Endothelial cell of umbilical vein (primary cell): ENCODE data around the gene ARL11. TPM values are rescaled to one million over a fixed set of nuclear protein-coding genes. Genes with fewer than 3 reads are reported as not detected.

ENCODE experiments used
- BruUV-seq: library from RNA; stranded (reverse); fragments of 400-500 nt; replicated peaks from 2 replicates; lab custom pipeline; 2021; lab: Mats Ljungman, UMichigan
- CTCF ChIA-PET: fragments of 300-600, 350-600 bp; sonication (Branson Sonifier 250); formaldehyde crosslinking; loops from one replicate; lab custom pipeline; 2021; ENCODE audit warnings: antibody characterized with exemption, inconsistent platforms; lab: Charles Lee
- POLR2A ChIA-PET: fragments of 300-600, 350-600 bp; sonication (Branson Sonifier 250); formaldehyde crosslinking; loops from one replicate; lab custom pipeline; 2021; ENCODE audit warnings: antibody characterized with exemption, inconsistent platforms; lab: Charles Lee
- DNase-seq: peaks from one replicate; pipeline ENCODE4 v3.0.0-alpha.2; 2011; ENCODE audit warnings: low read depth, low spot score
- FAIRE-seq: peaks from 2 replicates; lab custom pipeline; 2011; peaks lifted over from hg19 to GRCh38; lab: Jason Lieb, UNC
- H2AFZ ChIP-seq: 2 replicates; pipeline ENCODE4 v1.6.0; 2012; ENCODE audit warnings: low read depth, low read length, control low read depth, inconsistent platforms
- H3K27ac ChIP-seq: 2 replicates; pipeline ENCODE4 v1.5.1; 2011; ENCODE audit warnings: low read depth, mild to moderate bottlenecking, control low read depth, low read length, moderate library complexity; ENCODE audit not compliant: insufficient read depth
- H3K27me3 ChIP-seq, 2 experiments: 2 replicates each; pipeline versions ENCODE4 v1.6.0 to v1.6.1; 2011; ENCODE audit warnings: low read length in 2 of 2, mixed read lengths in 1 of 2; ENCODE audit not compliant: control insufficient read depth in 2 of 2, insufficient read depth in 2 of 2
- H3K36me3 ChIP-seq, 2 experiments: 2 replicates in 1 of 2; 3 replicates in 1 of 2; pipeline ENCODE4 v1.5.1; 2011; ENCODE audit warnings: low read length in 2 of 2, mild to moderate bottlenecking in 1 of 2, moderate library complexity in 1 of 2; ENCODE audit not compliant: control insufficient read depth in 2 of 2, insufficient read depth in 2 of 2; ENCODE audit errors: extremely low read depth in 1 of 2
- H3K4me1 ChIP-seq: 3 replicates; pipeline ENCODE4 v1.5.1; 2011; ENCODE audit warnings: mild to moderate bottlenecking, low read length; ENCODE audit not compliant: control insufficient read depth, insufficient read depth; ENCODE audit errors: extremely low read depth
- H3K4me2 ChIP-seq: 2 replicates; pipeline ENCODE4 v1.6.1; 2011; ENCODE audit warnings: low read length, control low read depth, mixed read lengths; ENCODE audit not compliant: insufficient read depth
- H3K4me3 ChIP-seq, 3 experiments: fragments of 200-600 bp in 1 of 3; sonication (generic), shearing (Covaris generic) in 1 of 3; replicated peaks in 1 of 3; 2 replicates each; pipeline ENCODE4 v1.5.1; 2011 to 2016; ENCODE audit warnings: control low read depth in 3 of 3, low read length in 3 of 3, mild to moderate bottlenecking in 2 of 3, inconsistent platforms in 1 of 3, low read depth in 1 of 3, moderate library complexity in 1 of 3; ENCODE audit not compliant: insufficient read depth in 1 of 3
- H3K79me2 ChIP-seq: 2 replicates; pipeline ENCODE4 v1.6.0; 2012; ENCODE audit warnings: low read length, inconsistent platforms; ENCODE audit not compliant: control insufficient read depth, insufficient read depth
- H3K9ac ChIP-seq: replicated peaks from 2 replicates; pipeline ENCODE3; 2011; ENCODE audit warnings: low read length, control low read depth; ENCODE audit not compliant: insufficient read depth; ENCODE audit errors: extremely low read depth
- H3K9me1 ChIP-seq: replicated peaks from 3 replicates; pipeline ENCODE4 v1.6.0; 2011; ENCODE audit warnings: mild to moderate bottlenecking, low read length; ENCODE audit not compliant: control insufficient read depth, insufficient read depth; ENCODE audit errors: extremely low read depth
- H3K9me3 ChIP-seq: replicated peaks from 2 replicates; pipeline ENCODE4 v1.5.1; 2012; ENCODE audit warnings: low read length, inconsistent platforms; ENCODE audit not compliant: control insufficient read depth, insufficient read depth
- H4K20me1 ChIP-seq: replicated peaks from 2 replicates; pipeline ENCODE3; 2011; ENCODE audit warnings: mild to moderate bottlenecking, low read length; ENCODE audit not compliant: control insufficient read depth, insufficient read depth; ENCODE audit errors: extremely low read depth
- FOS ChIP-seq: IDR thresholded peaks from 2 replicates; pipeline ENCODE4 v1.6.1; 2011; ENCODE audit warnings: mild to moderate bottlenecking, low read length, moderate library complexity, borderline replicate concordance; ENCODE audit not compliant: insufficient read depth
- GATA2 ChIP-seq: IDR thresholded peaks from 2 replicates; pipeline ENCODE4 v1.7.0; 2011; ENCODE audit warnings: low read depth, mild to moderate bottlenecking, moderate library complexity, mixed read lengths, low read length; ENCODE audit not compliant: insufficient read length, insufficient read depth
- JUN ChIP-seq: IDR thresholded peaks from 2 replicates; pipeline ENCODE4 v1.6.1; 2011; ENCODE audit warnings: borderline replicate concordance, low read depth; ENCODE audit not compliant: insufficient read length, insufficient read depth
- MYC ChIP-seq: IDR thresholded peaks from one replicate; pipeline ENCODE4 v1.6.1; 2011; ENCODE audit warnings: mild to moderate bottlenecking, low read depth, low read length
- POLR2A ChIP-seq: IDR thresholded peaks from 2 replicates; pipeline ENCODE4 v1.6.1; 2012; ENCODE audit warnings: low read depth, mild to moderate bottlenecking, control low read depth, low read length
- POLR2AphosphoS5 ChIP-seq: IDR thresholded peaks from 2 replicates; pipeline ENCODE4 v1.6.1; 2012; ENCODE audit warnings: low read depth, mild to moderate bottlenecking, control low read depth, low read length, moderate library complexity; ENCODE audit not compliant: insufficient read depth
- dilution Hi-C: fragments of 300-500 bp; cut with MboI; formaldehyde crosslinking; loops from one replicate; pipeline ENCODE4 v1.15.0; 2019; ENCODE audit warnings: low sequenced_read_pairs; ENCODE audit not compliant: extremely low pct_ligation_motif_present
- intact Hi-C: fragments of 100-400 bp; cut with micrococcal nuclease; formaldehyde crosslinking; loops from one replicate; pipeline ENCODE4 v1.10.0; 2022
- polyA plus RNA-seq, 4 experiments: library from polyadenylated mRNA; depleted of rRNA in 3 of 4; stranded (reverse) in 3 of 4; unstranded in 1 of 4; fragments of >200 nt; gene quantifications; 2 replicates each; pipeline versions ENCODE4 v1.2.1 to v1.2.3, GENCODE V29; 2011 to 2012; ENCODE audit warnings: missing spikeins in 1 of 4
- total RNA-seq: library from RNA; stranded (reverse); gene quantifications from 2 replicates; pipeline ENCODE4 v1.2.3, GENCODE V29; 2021
- TF ChIP-seq, protein P1 (sequence below), 2 donors: IDR thresholded peaks; 1 replicate in 1 of 2; 2 replicates in 1 of 2; pipeline ENCODE4 v1.5.1; 2011; ENCODE audit warnings: low read length in 2 of 2, mild to moderate bottlenecking in 2 of 2, moderate library complexity in 2 of 2, control low read depth in 1 of 2, inconsistent platforms in 1 of 2, low read depth in 1 of 2; ENCODE audit not compliant: insufficient read depth in 1 of 2; ENCODE audit errors: extremely low read depth in 1 of 2
- TF ChIP-seq, protein P2 (sequence below): IDR thresholded peaks from 2 replicates; pipeline ENCODE4 v1.6.1; 2011; ENCODE audit not compliant: insufficient read depth, insufficient read length

Gene ARL11
- total and polyA plus RNA-seq, 2 donors (not counting 3 experiments of a cell fraction or from before 2014, with no cell fraction given): 0.06 to 0.20 TPM

DNA sequence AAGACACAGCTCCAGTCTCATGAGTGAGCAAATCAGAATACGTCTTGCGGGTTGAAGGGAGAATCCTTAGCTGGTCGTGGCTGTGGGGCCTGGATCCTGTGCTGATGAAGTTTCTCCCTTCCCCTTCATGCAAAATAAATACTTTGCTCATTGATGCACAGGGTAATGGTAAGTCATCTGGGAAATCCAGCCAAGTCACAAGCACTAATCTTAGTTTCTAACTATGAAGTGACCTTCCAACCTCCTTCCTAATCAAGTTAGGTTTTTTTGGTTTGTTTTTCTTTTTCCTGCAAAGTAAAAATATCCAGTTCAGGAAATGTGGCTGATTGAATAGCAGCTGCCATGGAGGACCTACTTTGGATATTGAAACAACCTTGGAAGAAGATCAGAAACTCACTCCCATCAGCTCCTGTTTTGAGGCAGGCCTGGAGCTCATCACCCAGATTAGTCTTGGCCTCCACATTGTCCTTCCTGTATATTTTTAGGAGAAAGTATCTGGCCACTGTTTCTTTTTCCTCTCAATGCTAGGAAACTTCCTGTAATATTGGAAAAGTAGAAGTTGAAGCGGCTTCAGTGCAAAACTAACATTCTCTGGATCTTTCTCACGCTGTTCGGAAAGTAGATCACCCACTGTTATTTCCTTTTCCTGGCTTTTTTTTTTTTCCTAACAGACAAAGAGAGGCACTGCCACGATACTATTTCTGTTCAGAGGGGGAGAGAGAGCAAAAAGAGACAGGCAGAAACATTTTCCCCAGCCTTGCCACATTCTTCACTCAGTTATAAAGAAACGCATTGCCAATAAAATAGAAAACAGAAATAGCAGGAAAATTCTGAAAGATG lies 12.3 kb upstream of the ARL11 start:
- no peaks in the 10 kb centered on the region for H4K20me1 ChIP-seq
- no peaks in the 10 kb centered on the region for H3K9me1 ChIP-seq
- peak overlapping the region; percentile 84 for H2AFZ ChIP-seq
- H3K9me3 ChIP-seq: no peaks in the 10 kb centered on the region
- CTCF ChIA-PET: interaction anchor here (0.7 to 2.3 kb wide), 4 partner anchors 9 to 320 kb away, joined by 3 to 8 read pairs (median 6); no protein-coding TSS in a partner anchor
- peak; percentile 79 for FAIRE-seq
- BruUV-seq: TSS peak; percentile 28
- no peaks in the 10 kb centered on the region for H3K27me3 ChIP-seq
- no peaks in the 10 kb centered on the region for H3K79me2 ChIP-seq
- no peaks in the 10 kb centered on the region for H3K36me3 ChIP-seq
- intact Hi-C loops (loop anchor here (1.0 kb wide), 2 partner anchors 14 to 33 kb away; no protein-coding TSS in a partner anchor), dilution Hi-C loops (no loop called here)
- TF ChIP-seq FOS (no peak), GATA2 (no peak), MYC (no peak), JUN (no peak), POLR2AphosphoS5 (no peak), POLR2A (no peak)
- TF ChIP-seq, protein P1, sequence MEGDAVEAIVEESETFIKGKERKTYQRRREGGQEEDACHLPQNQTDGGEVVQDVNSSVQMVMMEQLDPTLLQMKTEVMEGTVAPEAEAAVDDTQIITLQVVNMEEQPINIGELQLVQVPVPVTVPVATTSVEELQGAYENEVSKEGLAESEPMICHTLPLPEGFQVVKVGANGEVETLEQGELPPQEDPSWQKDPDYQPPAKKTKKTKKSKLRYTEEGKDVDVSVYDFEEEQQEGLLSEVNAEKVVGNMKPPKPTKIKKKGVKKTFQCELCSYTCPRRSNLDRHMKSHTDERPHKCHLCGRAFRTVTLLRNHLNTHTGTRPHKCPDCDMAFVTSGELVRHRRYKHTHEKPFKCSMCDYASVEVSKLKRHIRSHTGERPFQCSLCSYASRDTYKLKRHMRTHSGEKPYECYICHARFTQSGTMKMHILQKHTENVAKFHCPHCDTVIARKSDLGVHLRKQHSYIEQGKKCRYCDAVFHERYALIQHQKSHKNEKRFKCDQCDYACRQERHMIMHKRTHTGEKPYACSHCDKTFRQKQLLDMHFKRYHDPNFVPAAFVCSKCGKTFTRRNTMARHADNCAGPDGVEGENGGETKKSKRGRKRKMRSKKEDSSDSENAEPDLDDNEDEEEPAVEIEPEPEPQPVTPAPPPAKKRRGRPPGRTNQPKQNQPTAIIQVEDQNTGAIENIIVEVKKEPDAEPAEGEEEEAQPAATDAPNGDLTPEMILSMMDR (IDR thresholded peaks at IDR 0.05; ENCODE audit: extremely low read depth in 1 of 2, insufficient read depth in 1 of 2, low read depth in 1 of 2, low read length in 2 of 2): no peak
- TF ChIP-seq, protein P2, sequence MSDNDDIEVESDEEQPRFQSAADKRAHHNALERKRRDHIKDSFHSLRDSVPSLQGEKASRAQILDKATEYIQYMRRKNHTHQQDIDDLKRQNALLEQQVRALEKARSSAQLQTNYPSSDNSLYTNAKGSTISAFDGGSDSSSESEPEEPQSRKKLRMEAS: no peak
- H3K4me3 ChIP-seq: peak overlapping the region in 1 of 3 experiments; percentile 2
- peak overlapping the region; percentile 49 for H3K9ac ChIP-seq
- H3K4me2 ChIP-seq: peak overlapping the region; percentile 59
- DNase-seq: peak; percentile 89
- peak overlapping the region; percentile 79 for H3K27ac ChIP-seq
- peaks cover 15% of the 10 kb centered on the region for H3K4me1 ChIP-seq
- POLR2A ChIA-PET: no interaction called here
